GM12801 (cell line): ENCODE data around the gene SPATA6.

Experiments used
- TF ChIP-seq, protein P1 (sequence below): IDR thresholded peaks from one replicate; pipeline ENCODE4 v1.5.1; 2011; ENCODE audit warnings: control low read depth; ENCODE audit not compliant: insufficient read length; ENCODE audit errors: extremely low read depth

SPATA6 gene

DNA sequence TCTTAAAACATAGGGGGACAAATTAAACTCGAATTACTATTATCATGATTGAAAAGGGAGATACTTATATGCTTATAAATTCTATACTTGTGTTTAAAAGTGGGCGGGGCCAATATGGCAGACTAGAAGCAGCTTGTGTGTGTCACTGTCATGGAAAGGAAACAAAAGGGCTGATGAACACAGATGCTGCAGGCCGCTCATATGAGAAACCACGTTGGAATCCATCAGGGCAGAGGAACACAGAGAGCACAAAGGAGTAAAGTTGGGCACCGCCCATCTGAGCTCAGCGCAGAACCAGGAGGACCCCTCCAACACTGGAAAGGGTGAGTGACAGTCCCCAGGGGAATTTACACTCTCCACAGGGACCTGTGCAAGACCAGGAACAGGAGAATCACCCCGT lies 142.5 kb downstream of the SPATA6 start:
- TF ChIP-seq, protein P1, sequence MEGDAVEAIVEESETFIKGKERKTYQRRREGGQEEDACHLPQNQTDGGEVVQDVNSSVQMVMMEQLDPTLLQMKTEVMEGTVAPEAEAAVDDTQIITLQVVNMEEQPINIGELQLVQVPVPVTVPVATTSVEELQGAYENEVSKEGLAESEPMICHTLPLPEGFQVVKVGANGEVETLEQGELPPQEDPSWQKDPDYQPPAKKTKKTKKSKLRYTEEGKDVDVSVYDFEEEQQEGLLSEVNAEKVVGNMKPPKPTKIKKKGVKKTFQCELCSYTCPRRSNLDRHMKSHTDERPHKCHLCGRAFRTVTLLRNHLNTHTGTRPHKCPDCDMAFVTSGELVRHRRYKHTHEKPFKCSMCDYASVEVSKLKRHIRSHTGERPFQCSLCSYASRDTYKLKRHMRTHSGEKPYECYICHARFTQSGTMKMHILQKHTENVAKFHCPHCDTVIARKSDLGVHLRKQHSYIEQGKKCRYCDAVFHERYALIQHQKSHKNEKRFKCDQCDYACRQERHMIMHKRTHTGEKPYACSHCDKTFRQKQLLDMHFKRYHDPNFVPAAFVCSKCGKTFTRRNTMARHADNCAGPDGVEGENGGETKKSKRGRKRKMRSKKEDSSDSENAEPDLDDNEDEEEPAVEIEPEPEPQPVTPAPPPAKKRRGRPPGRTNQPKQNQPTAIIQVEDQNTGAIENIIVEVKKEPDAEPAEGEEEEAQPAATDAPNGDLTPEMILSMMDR = no peak

DNA sequence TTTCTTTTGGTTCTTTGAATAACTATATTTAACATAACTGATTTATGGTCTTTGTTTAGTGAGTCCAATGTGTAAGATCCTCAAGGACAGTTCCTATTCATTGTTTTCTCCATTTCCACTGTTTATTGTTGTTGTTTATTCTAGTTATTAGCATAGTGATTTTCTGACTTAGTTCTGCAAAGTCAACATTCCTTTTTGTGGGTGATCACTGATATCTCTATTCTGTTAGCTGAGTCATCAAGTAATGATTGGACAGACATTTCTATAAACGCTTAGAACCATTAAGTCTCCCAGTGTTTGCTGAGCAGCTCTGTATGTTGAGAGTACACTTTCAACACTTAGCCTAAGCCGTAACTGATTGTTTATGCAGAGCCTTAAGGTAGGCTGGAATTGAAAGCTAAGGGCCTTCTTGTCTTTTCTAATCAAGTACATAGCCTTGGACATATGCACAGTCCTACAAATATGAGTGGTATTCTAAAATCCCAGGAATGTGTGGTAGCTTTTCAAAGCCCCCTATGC lies 162.4 kb downstream of the SPATA6 start:
- TF ChIP-seq, protein P1 = no peak

DNA sequence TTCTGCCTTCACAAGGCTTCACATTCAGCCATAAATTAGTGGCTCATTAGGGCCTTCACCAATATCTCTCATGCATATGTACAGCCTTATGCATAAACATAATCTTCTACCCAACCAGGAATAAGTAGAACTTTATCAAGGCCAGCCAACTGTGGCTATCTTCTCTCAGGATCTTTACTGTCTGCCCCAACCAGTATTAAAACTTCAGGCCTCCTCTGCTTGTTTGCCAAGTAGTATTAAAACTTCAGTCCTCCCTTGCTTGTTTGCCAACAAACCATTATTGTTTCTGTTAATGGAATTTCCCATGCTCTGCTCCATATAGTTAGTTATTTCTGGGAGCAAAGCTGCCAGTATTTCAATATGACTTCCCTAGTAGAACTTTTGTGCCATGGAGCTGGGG lies 169.4 kb downstream of the SPATA6 start:
- TF ChIP-seq, protein P1 = no peak

DNA sequence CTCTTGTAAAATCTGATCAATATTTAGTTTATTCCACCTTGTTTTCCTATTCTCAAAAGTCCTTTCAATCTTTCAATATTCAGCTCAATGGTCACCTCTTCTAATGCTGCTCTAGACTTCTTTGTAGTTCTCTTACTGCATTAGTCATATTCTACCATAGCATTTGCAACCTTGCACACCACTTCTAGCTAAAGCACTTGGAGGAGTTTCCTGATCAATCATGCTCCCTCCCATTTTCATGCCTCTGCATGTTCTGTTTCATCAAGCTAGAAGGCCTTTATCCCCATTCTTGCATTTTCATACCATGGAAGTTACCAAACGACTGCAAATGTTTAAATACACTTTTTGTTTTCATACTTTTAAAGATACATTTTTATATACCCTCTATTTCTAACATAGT lies 177.3 kb downstream of the SPATA6 start:
- TF ChIP-seq, protein P1 = no peak

DNA sequence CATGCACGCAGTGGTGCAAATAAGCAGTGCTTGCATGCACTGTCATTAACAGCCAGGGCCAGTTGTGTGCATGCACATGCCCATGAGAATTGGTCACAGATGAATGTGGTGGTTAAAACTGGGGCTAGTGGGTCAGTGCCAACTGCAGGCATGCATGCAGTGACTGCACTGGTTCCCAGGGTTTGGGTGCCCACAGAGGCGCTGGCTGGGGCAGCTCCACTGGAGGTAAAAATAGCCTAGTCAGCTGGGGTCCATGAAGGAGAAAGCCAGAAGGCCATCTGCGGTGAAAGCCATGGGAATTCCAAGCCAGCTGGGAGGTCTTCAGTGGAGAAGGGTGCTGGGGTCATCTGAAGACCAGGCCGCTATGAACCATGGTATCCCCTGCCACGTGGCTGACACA lies 179.3 kb downstream of the SPATA6 start:
- TF ChIP-seq, protein P1 = no peak

DNA sequence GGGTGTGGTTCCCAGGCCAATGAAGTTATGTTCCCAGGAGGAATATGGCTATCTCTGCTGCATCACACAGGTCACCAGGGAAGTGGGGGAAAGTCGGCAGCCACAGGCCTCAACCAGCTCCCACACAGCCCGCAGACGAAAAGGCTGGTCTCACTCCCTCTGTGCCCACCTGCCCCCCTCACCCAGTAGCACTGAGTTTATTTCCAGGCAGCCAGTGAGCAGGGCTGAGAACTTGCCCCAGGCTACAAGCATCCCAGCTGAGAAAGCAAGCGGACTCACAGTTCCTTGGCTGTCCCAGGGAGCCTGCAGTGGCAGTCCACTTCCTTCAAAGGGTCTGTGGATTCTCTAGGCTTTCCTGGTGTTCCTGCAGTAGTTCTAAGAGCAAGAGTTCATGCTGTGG lies 180.6 kb downstream of the SPATA6 start:
- TF ChIP-seq, protein P1 = no peak

DNA sequence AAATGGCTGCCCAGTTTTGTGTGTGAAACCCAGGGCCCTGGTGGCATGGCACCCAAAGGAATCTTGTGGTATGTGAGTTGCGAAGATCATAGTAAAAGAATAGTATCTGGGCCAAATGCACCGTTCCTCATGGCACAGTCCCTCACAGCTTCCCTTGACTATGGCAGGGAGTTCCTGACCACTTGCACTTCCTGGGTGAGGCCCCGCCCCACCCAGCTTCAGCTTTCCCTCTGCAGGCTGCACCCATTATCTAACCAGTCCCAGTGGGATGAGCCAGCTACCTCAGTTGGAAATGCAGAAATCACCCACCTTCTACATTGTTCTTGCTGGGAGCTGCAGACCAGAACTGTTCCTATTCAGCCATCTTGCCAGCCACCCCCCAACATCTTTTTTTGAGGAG lies 186.5 kb downstream of the SPATA6 start:
- TF ChIP-seq, protein P1 = no peak

DNA sequence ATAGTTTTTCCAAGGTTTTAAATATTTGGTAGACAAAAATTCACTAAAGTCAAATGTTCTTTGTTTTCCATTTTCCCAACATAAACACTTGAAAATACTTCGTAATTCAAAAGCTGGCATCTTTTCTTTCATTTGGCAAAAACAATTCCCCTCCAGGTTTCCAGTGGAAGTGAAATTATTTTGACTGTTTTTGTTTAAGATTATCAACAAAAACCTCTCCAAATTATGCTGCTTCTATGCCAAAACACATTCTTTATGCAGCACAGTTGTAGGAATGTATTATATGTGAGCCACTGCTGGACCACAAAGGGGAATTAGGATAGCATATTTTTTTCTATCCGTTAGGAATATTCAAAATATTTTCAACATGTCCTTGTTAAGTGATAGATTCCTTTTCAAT lies 205.4 kb downstream of the SPATA6 start:
- TF ChIP-seq, protein P1 = no peak
